GM23248 (cell line): ENCODE measurements around the gene C16orf92. TPM values are rescaled to one million over a fixed set of nuclear protein-coding genes. Genes with fewer than 3 reads are reported as not detected.
A peak's percentile ranks its signal among the peaks of the same experiment; 100 is the strongest.

Experiments used
- DNase-seq: peaks from one replicate; pipeline ENCODE4 v3.0.0-alpha.2; 2015
- H2AFZ ChIP-seq: fragments of 200-600 bp; sonication (generic); 2 replicates; pipeline ENCODE4 v1.6.1; 2016; ENCODE audit warnings: antibody characterized with exemption
- H3F3A ChIP-seq: fragments of 200-600 bp; sonication (generic); 2 replicates; pipeline ENCODE4 v1.6.1; 2016; ENCODE audit warnings: mild to moderate bottlenecking, antibody characterized with exemption, mixed run types; ENCODE audit not compliant: insufficient read depth
- H3K27ac ChIP-seq: fragments of 200-600 bp; sonication (generic); 2 replicates; pipeline ENCODE4 v1.5.1; 2016; ENCODE audit warnings: mild to moderate bottlenecking
- H3K27me3 ChIP-seq: fragments of 200-600 bp; sonication (generic); replicated peaks from 2 replicates; pipeline ENCODE4 v1.6.1; 2016; ENCODE audit warnings: mild to moderate bottlenecking; ENCODE audit not compliant: insufficient read depth
- H3K36me3 ChIP-seq: fragments of 200-600 bp; sonication (generic); 2 replicates; pipeline ENCODE4 v1.6.1; 2016; ENCODE audit warnings: low read depth, mild to moderate bottlenecking
- H3K4me1 ChIP-seq: fragments of 200-600 bp; sonication (generic); 2 replicates; pipeline ENCODE4 v1.6.1; 2016; ENCODE audit warnings: mild to moderate bottlenecking; ENCODE audit not compliant: insufficient read depth
- H3K4me2 ChIP-seq: fragments of 200-600 bp; sonication (generic); one replicate; pipeline ENCODE4 v1.6.1; 2016; ENCODE audit warnings: mild to moderate bottlenecking; ENCODE audit not compliant: unreplicated experiment
- H3K4me3 ChIP-seq: fragments of 200-600 bp; sonication (generic); 2 replicates; pipeline ENCODE4 v1.5.1; 2016; ENCODE audit warnings: mild to moderate bottlenecking
- H3K79me2 ChIP-seq: fragments of 200-600 bp; sonication (generic); 2 replicates; pipeline ENCODE4 v1.6.1; 2016; ENCODE audit warnings: mild to moderate bottlenecking; ENCODE audit not compliant: insufficient read depth
- H3K9ac ChIP-seq: fragments of 200-600 bp; sonication (generic); 2 replicates; pipeline ENCODE4 v1.6.1; 2016; ENCODE audit warnings: mild to moderate bottlenecking
- H3K9me2 ChIP-seq: fragments of 200-600 bp; sonication (generic); 2 replicates; pipeline ENCODE4 v1.6.1; 2016; ENCODE audit warnings: mixed run types, mild to moderate bottlenecking, moderate library complexity; ENCODE audit not compliant: insufficient read depth
- H3K9me3 ChIP-seq: fragments of 200-600 bp; sonication (generic); one replicate; pipeline ENCODE4 v1.6.1; 2017; ENCODE audit warnings: low read depth
- H4K20me1 ChIP-seq: fragments of 200-600 bp; sonication (generic); 2 replicates; pipeline ENCODE4 v1.6.0; 2016; ENCODE audit not compliant: insufficient read depth
- EZH2 ChIP-seq: fragments of 200-600 bp; sonication (generic); IDR thresholded peaks from 2 replicates; pipeline ENCODE4 v1.6.1; 2018; ENCODE audit warnings: antibody characterized with exemption, mild to moderate bottlenecking; ENCODE audit not compliant: insufficient read depth, poor library complexity, severe bottlenecking
- EZH2phosphoT487 ChIP-seq: fragments of 200-600 bp; sonication (generic); IDR thresholded peaks from 2 replicates; pipeline ENCODE4 v1.6.1; 2018; ENCODE audit warnings: antibody characterized with exemption, moderate library complexity, mild to moderate bottlenecking, low read depth; ENCODE audit not compliant: insufficient read depth
- WGBS, 2 experiments: methylation state at CpG; one replicate each; pipeline ENCODE4 v1.1.6; 2015 to 2017; ENCODE audit warnings: low lambda C conversion rate in 2 of 2, low coverage in 1 of 2; ENCODE audit errors: missing lambda C conversion rate in 2 of 2; 5-methylcytosine and 5-hydroxymethylcytosine counted together
- in situ Hi-C: fragments of 300-500 bp; cut with MboI; formaldehyde crosslinking; loops from 2 replicates; pipeline ENCODE4 v1.15.0; 2020
- polyA plus RNA-seq: library from polyadenylated mRNA; unstranded; fragments of >200 nt; fragmentation: Nextera tagmentation; extraction: Ambion mirVana; gene quantifications from 2 replicates; pipeline ENCODE4 v1.2.1, GENCODE V29; 2016
- total RNA-seq: library from RNA; depleted of rRNA; stranded (reverse); fragments of >200 nt; shearing (Covaris generic); gene quantifications from 2 replicates; pipeline ENCODE4 v1.2.3, GENCODE V29; 2014

The C16orf92 gene
- total and polyA plus RNA-seq, 2 experiments from 2014 or later: not detected

DNA sequence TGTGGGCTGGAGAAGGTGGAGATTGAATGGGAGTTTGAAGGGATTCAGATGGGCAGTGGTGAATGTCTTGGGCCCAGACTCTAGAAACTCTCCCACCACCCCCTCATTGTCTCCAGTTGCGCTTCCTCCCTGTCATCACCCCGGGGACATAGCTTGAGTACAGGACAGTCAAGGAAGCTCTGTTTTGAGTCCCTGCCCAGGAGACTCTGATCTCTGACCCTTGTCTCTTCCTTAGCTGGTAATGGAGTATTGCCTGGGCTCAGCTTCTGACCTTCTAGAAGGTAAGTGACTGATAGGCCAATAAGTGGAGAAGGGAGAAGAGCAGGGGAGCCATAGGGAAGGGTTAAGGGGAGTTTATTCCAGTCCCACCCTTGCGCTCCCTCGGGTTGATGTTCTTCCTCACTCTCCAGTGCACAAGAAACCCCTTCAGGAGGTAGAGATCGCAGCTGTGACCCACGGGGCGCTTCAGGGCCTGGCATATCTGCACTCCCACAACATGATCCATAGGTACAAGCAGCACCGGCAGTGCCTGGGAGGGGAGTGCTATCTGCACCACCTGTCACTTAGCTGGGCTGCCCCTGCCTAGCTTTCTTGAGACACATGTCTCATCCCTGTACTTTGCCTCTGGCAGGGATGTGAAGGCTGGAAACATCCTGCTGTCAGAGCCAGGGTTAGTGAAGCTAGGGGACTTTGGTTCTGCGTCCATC, 44.3 kb upstream of the C16orf92 start:
- Histone ChIP-seq H3F3A (no peaks in the 10 kb centered on the region), H3K9ac (no peak overlapping the region), H3K4me2 (no peak overlapping the region), H3K36me3 (peaks cover 30% of the 10 kb centered on the region; the same call in 1 of the 2 replicates), H3K4me3 (no peak overlapping the region), H4K20me1 (no peaks in the 10 kb centered on the region; the same call in 1 of the 2 replicates), H3K79me2 (peaks cover 61% of the 10 kb centered on the region), H3K9me2 (no peaks in the 10 kb centered on the region), H3K9me3 (no peaks in the 10 kb centered on the region), H2AFZ (no peak overlapping the region), H3K27ac (no peak overlapping the region), H3K27me3 (no peaks in the 10 kb centered on the region), H3K4me1 (peaks cover 20% of the 10 kb centered on the region)
- DNase-seq: no peak
- in situ Hi-C loops: loop anchor here (10.0 kb wide), 1 partner anchor 46 kb away; the partner anchor contains the start of gene C16orf92
- TF ChIP-seq EZH2: no peak
- no peak for TF ChIP-seq EZH2phosphoT487
- WGBS, 2 experiments: 93 to 94% methylated on average over 9 of the region's 9 CpGs

- no peak overlapping the region for H3K4me2 ChIP-seq
- H3K4me3 ChIP-seq: no peak overlapping the region
- H3K9me3 ChIP-seq: no peaks in the 10 kb centered on the region
- no peaks in the 10 kb centered on the region for H3K4me1 ChIP-seq
- H4K20me1 ChIP-seq: no peaks in the 10 kb centered on the region
- no peak overlapping the region for H2AFZ ChIP-seq
- WGBS, 2 experiments: 81 to 82% methylated on average over 23 to 24 of the region's 24 CpGs
- peaks cover 45% of the 10 kb centered on the region; the same call in 1 of the 2 replicates for H3K36me3 ChIP-seq
- TF ChIP-seq EZH2phosphoT487: no peak
- no peak for TF ChIP-seq EZH2
- H3K9me2 ChIP-seq: no peaks in the 10 kb centered on the region
- no peak overlapping the region for H3K27ac ChIP-seq
- DNase-seq: no peak
- H3K9ac ChIP-seq: no peak overlapping the region
- H3F3A ChIP-seq: no peaks in the 10 kb centered on the region
- peaks cover 26% of the 10 kb centered on the region for H3K79me2 ChIP-seq
- H3K27me3 ChIP-seq: no peaks in the 10 kb centered on the region
- in situ Hi-C loops: no loop called here
Measured at GRCh38 chr16:29982560-29983419, 40.2 kb upstream of the C16orf92 start.

- Histone ChIP-seq H3K9me3 (no peaks in the 10 kb centered on the region), H3K4me3 (no peak overlapping the region), H3K36me3 (peaks cover 45% of the 10 kb centered on the region; the same call in 1 of the 2 replicates), H3F3A (no peaks in the 10 kb centered on the region), H2AFZ (no peak overlapping the region), H4K20me1 (no peaks in the 10 kb centered on the region), H3K27ac (peak overlapping the region; percentile 30; the same call in 1 of the 2 replicates), H3K79me2 (peaks cover 18% of the 10 kb centered on the region), H3K4me2 (no peak overlapping the region), H3K27me3 (no peaks in the 10 kb centered on the region), H3K9ac (0 out of 2 replicates have a peak overlapping the region, but pooled peaks have one; percentile 5), H3K9me2 (no peaks in the 10 kb centered on the region), H3K4me1 (no peaks in the 10 kb centered on the region)
- WGBS, 2 experiments: 85 to 90% methylated on average over 12 of the region's 12 CpGs
- TF ChIP-seq EZH2 (no peak), EZH2phosphoT487 (no peak)
- in situ Hi-C loops: no loop called here
- peak; percentile 73 for DNase-seq
Measured at GRCh38 chr16:29983420-29984136, 39.4 kb upstream of the C16orf92 start.
